H1 (cell line): ENCODE data around the gene TP63. TPM values are rescaled to one million over a fixed set of nuclear protein-coding genes. Genes with fewer than 3 reads are reported as not detected.

Experiments
- EZH2 ChIP-seq: fragments of 200-600 bp; sonication (generic); IDR thresholded peaks from 2 replicates; pipeline ENCODE4 v1.7.1; 2012; ENCODE audit warnings: low read depth, mild to moderate bottlenecking, moderate library complexity, low read length, inconsistent platforms; ENCODE audit not compliant: severe bottlenecking
- JUND ChIP-seq: IDR thresholded peaks from 2 replicates; pipeline ENCODE4 v1.6.1; 2011; ENCODE audit warnings: mild to moderate bottlenecking, improper control_type of control experiment, low read length
- RBBP5 ChIP-seq: IDR thresholded peaks from 2 replicates; pipeline ENCODE4 v1.7.1; 2012; ENCODE audit warnings: low read depth, mild to moderate bottlenecking, inconsistent platforms, low read length, moderate library complexity, borderline replicate concordance
- SAP30 ChIP-seq: fragments of 300-600 bp; sonication (generic); IDR thresholded peaks from 2 replicates; pipeline ENCODE4 v1.7.1; 2012; ENCODE audit warnings: low read length, moderate library complexity, mild to moderate bottlenecking, inconsistent platforms; ENCODE audit not compliant: insufficient read depth, insufficient replicate concordance
- polyA plus RNA-seq, 7 experiments: library from polyadenylated mRNA; depleted of rRNA in 3 of 7; stranded (reverse) in 5 of 7; unstranded in 2 of 7; fragments of >200 nt in 5 of 7; fragments of 200-250 nt in 2 of 7; gene quantifications; 1 replicate in 5 of 7; 2 replicates in 1 of 7; 4 replicates in 1 of 7; pipeline versions ENCODE4 v1.2.1 to v1.2.3, GENCODE V29; 2011 to 2013; ENCODE audit warnings: missing spikeins in 2 of 7, mixed read lengths in 2 of 7
- total RNA-seq: library from RNA; stranded (reverse); fragmentation: NEBNext Ultra II Directional; extraction: Animal tissue kit (Norgen Biotek cat#: 25700); gene quantifications from 2 replicates; pipeline ENCODE4 v1.2.1, GENCODE V29; 2021

TP63 gene
- total and polyA plus RNA-seq, 2 of the 8 experiments (the other 6 are each of a cell fraction or from before 2014, with no cell fraction given) = not detected

- TF ChIP-seq SAP30 = no peak
- no peak for TF ChIP-seq EZH2
- TF ChIP-seq RBBP5 = no peak
- no peak for TF ChIP-seq JUND
Measured at GRCh38 chr3:189787632-189788031, 156.4 kb downstream of the TP63 start (continued).
